H1 (cell line): ENCODE measurements around the gene KDR. TPM values are rescaled to one million over a fixed set of nuclear protein-coding genes. Genes with fewer than 3 reads are reported as not detected.

Source experiments
- CTCF ChIA-PET: fragments of 300-600 bp; sonication (Branson Sonifier 250); formaldehyde crosslinking; loops from one replicate; lab custom pipeline; 2021; ENCODE audit not compliant: partially characterized antibody; lab: Charles Lee
- POLR2A ChIA-PET: fragments of 300-600 bp; sonication (Branson Sonifier 250); formaldehyde crosslinking; loops from one replicate; lab custom pipeline; 2021; ENCODE audit warnings: inconsistent platforms; ENCODE audit not compliant: partially characterized antibody; lab: Charles Lee
- DNase-seq, 2 experiments: peaks; one replicate each; pipeline versions ENCODE4 v3.0.0 to v3.0.0-alpha.2; 2010 to 2022; ENCODE audit warnings: low spot score in 2 of 2, low read depth in 1 of 2, mixed read lengths in 1 of 2
- FAIRE-seq: peaks from 2 replicates; lab custom pipeline; 2011; peaks lifted over from hg19 to GRCh38; lab: Jason Lieb, UNC
- H2AFZ ChIP-seq: 2 replicates; pipeline ENCODE4 v1.8.1; 2012; ENCODE audit warnings: low read length, inconsistent platforms
- H2AK5ac ChIP-seq: 2 replicates; pipeline ENCODE4 v1.6.1; 2013; ENCODE audit warnings: low read depth, low read length
- H2BK120ac ChIP-seq: replicated peaks from 2 replicates; pipeline ENCODE3; 2013; ENCODE audit warnings: low read depth, low read length, inconsistent platforms
- H2BK12ac ChIP-seq: 2 replicates; pipeline ENCODE4 v1.6.1; 2013; ENCODE audit warnings: low read depth, low read length
- H2BK15ac ChIP-seq: 2 replicates; pipeline ENCODE4 v1.6.1; 2013; ENCODE audit warnings: low read length
- H2BK20ac ChIP-seq: 2 replicates; pipeline ENCODE4 v1.6.1; 2013; ENCODE audit warnings: low read length
- H2BK5ac ChIP-seq: 2 replicates; pipeline ENCODE4 v1.6.1; 2013; ENCODE audit warnings: low read depth, low read length
- H3K14ac ChIP-seq: 2 replicates; pipeline ENCODE4 v1.6.1; 2013; ENCODE audit warnings: inconsistent platforms; ENCODE audit not compliant: insufficient read length
- H3K18ac ChIP-seq: 2 replicates; pipeline ENCODE4 v1.6.1; 2013; ENCODE audit warnings: low read length; ENCODE audit errors: extremely low read depth
- H3K23ac ChIP-seq: 2 replicates; pipeline ENCODE4 v1.6.1; 2013; ENCODE audit warnings: inconsistent platforms; ENCODE audit not compliant: insufficient read length
- H3K23me2 ChIP-seq: 2 replicates; pipeline ENCODE4 v1.6.1; 2013; ENCODE audit warnings: low read depth, low read length
- H3K27ac ChIP-seq: 2 replicates; pipeline ENCODE4 v1.6.1; 2011; ENCODE audit warnings: low read depth, low read length, inconsistent platforms
- H3K27me3 ChIP-seq, 4 experiments: replicated peaks in 1 of 4; 1 replicate in 1 of 4; 2 replicates in 3 of 4; pipeline versions ENCODE4 v1.6.1 to v1.8.1; 2011 to 2013; ENCODE audit warnings: low read length in 3 of 4, mild to moderate bottlenecking in 3 of 4, inconsistent platforms in 2 of 4, mixed read lengths in 2 of 4, moderate library complexity in 1 of 4; ENCODE audit not compliant: control insufficient read depth in 3 of 4, insufficient read depth in 3 of 4; ENCODE audit errors: extremely low read depth in 1 of 4
- H3K36me3 ChIP-seq, 4 experiments: 2 replicates each; pipeline versions ENCODE4 v1.6.1 to v1.8.1; 2011 to 2013; ENCODE audit warnings: mild to moderate bottlenecking in 4 of 4, low read length in 3 of 4, moderate library complexity in 2 of 4, control low read depth in 1 of 4, inconsistent platforms in 1 of 4; ENCODE audit not compliant: insufficient read depth in 4 of 4, control insufficient read depth in 2 of 4
- H3K4ac ChIP-seq: replicated peaks from 2 replicates; pipeline ENCODE3; 2013; ENCODE audit warnings: low read length, low read depth, mixed read lengths, inconsistent platforms; ENCODE audit not compliant: insufficient read length
- H3K4me1 ChIP-seq, 4 experiments: replicated peaks in 1 of 4; 1 replicate in 1 of 4; 2 replicates in 3 of 4; pipeline versions ENCODE4 v1.6.1 to v1.8.1; 2011 to 2013; ENCODE audit warnings: low read length in 3 of 4, inconsistent platforms in 2 of 4, mixed read lengths in 1 of 4; ENCODE audit not compliant: insufficient read depth in 4 of 4, control insufficient read depth in 3 of 4
- H3K4me2 ChIP-seq, 2 experiments: 2 replicates each; pipeline versions ENCODE4 v1.6.1 to v1.8.1; 2011 to 2013; ENCODE audit warnings: low read depth in 2 of 2, low read length in 2 of 2, control low read depth in 1 of 2, inconsistent platforms in 1 of 2, mild to moderate bottlenecking in 1 of 2; ENCODE audit not compliant: insufficient read depth in 1 of 2
- H3K4me3 ChIP-seq, 4 experiments: fragments of 200-600, 300-600 bp in 1 of 4; sonication (generic), shearing (Covaris generic), sonication (Bioruptor Twin) in 1 of 4; 2 replicates each; pipeline versions ENCODE4 v1.5.1 to v1.8.1; 2011 to 2016; ENCODE audit warnings: low read length in 4 of 4, low read depth in 3 of 4, control low read depth in 2 of 4, inconsistent platforms in 2 of 4, mild to moderate bottlenecking in 2 of 4, mixed read lengths in 1 of 4, moderate library complexity in 1 of 4; ENCODE audit not compliant: insufficient read depth in 2 of 4; ENCODE audit errors: extremely low read depth in 1 of 4
- H3K56ac ChIP-seq: replicated peaks from 2 replicates; pipeline ENCODE3; 2013; ENCODE audit warnings: low read depth, mild to moderate bottlenecking, mixed read lengths, low read length, inconsistent platforms; ENCODE audit not compliant: insufficient read length
- H3K79me1 ChIP-seq: 2 replicates; pipeline ENCODE4 v1.6.1; 2013; ENCODE audit warnings: low read depth, low read length, control low read depth
- H3K79me2 ChIP-seq, 2 experiments: 2 replicates each; pipeline versions ENCODE4 v1.6.1 to v1.8.1; 2012 to 2013; ENCODE audit warnings: low read length in 2 of 2, mild to moderate bottlenecking in 2 of 2, inconsistent platforms in 1 of 2; ENCODE audit not compliant: insufficient read depth in 2 of 2, control insufficient read depth in 1 of 2
- H3K9ac ChIP-seq, 4 experiments: replicated peaks in 1 of 4; 1 replicate in 1 of 4; 2 replicates in 3 of 4; pipeline versions ENCODE4 v1.6.1 to v1.8.1; 2011 to 2013; ENCODE audit warnings: low read depth in 3 of 4, low read length in 3 of 4, control low read depth in 2 of 4, mild to moderate bottlenecking in 2 of 4, moderate library complexity in 2 of 4, inconsistent platforms in 1 of 4; ENCODE audit errors: extremely low read depth in 1 of 4
- H3K9me3 ChIP-seq, 2 experiments: 2 replicates each; pipeline versions ENCODE4 v1.6.1 to v1.8.1; 2012 to 2013; ENCODE audit warnings: mild to moderate bottlenecking in 2 of 2, moderate library complexity in 2 of 2, control low read depth in 1 of 2, inconsistent platforms in 1 of 2, low read depth in 1 of 2, low read length in 1 of 2, mixed read lengths in 1 of 2; ENCODE audit not compliant: insufficient read depth in 2 of 2
- H4K20me1 ChIP-seq, 2 experiments: replicated peaks in 1 of 2; 2 replicates each; pipeline versions ENCODE3 to v1.8.1; 2011 to 2013; ENCODE audit warnings: inconsistent platforms in 2 of 2, low read length in 2 of 2, mild to moderate bottlenecking in 1 of 2; ENCODE audit not compliant: insufficient read depth in 2 of 2, control insufficient read depth in 1 of 2
- H4K5ac ChIP-seq: 2 replicates; pipeline ENCODE4 v1.6.1; 2013; ENCODE audit warnings: low read length, low read depth, mixed read lengths, inconsistent platforms; ENCODE audit not compliant: insufficient read length
- H4K8ac ChIP-seq: 2 replicates; pipeline ENCODE4 v1.8.0; 2013; ENCODE audit warnings: mild to moderate bottlenecking, moderate library complexity, low read length, inconsistent platforms; ENCODE audit not compliant: insufficient read depth; ENCODE audit errors: extremely low read depth
- H4K91ac ChIP-seq: replicated peaks from 2 replicates; pipeline ENCODE3; 2013; ENCODE audit warnings: low read length, mixed read lengths, inconsistent platforms; ENCODE audit not compliant: insufficient read length
- BCL11A ChIP-seq, 2 experiments: IDR thresholded peaks; one replicate each; pipeline ENCODE4 v1.6.1; 2011; ENCODE audit warnings: low read depth in 2 of 2, low read length in 2 of 2, mild to moderate bottlenecking in 2 of 2
- BRCA1 ChIP-seq: IDR thresholded peaks from 2 replicates; pipeline ENCODE4 v1.6.1; 2012; ENCODE audit warnings: low read depth, low read length, improper control_type of control experiment
- CEBPB ChIP-seq: IDR thresholded peaks from 2 replicates; pipeline ENCODE4 v1.6.1; 2012; ENCODE audit warnings: low read depth, low read length
- YY1 ChIP-seq: IDR thresholded peaks from 2 replicates; pipeline ENCODE4 v1.6.1; 2011; ENCODE audit warnings: low read depth, mild to moderate bottlenecking, low read length
- WGBS, 2 experiments: shearing (Covaris generic) in 1 of 2; methylation state at CpG; one replicate each; pipeline versions ENCODE4 v1.1.6 to v1.1.7; 2013 to 2015; ENCODE audit warnings: low lambda C conversion rate in 2 of 2, mixed read lengths in 2 of 2, inconsistent platforms in 1 of 2, low coverage in 1 of 2, missing lambda C conversion rate in 1 of 2; ENCODE audit not compliant: insufficient replicate concordance in 2 of 2, insufficient coverage in 1 of 2, insufficient read length in 1 of 2; ENCODE audit errors: extremely low coverage in 1 of 2, missing lambda C conversion rate in 1 of 2; 5-methylcytosine and 5-hydroxymethylcytosine counted together
- polyA plus RNA-seq, 7 experiments: library from polyadenylated mRNA; depleted of rRNA in 3 of 7; stranded (reverse) in 5 of 7; unstranded in 2 of 7; fragments of >200 nt in 5 of 7; fragments of 200-250 nt in 2 of 7; gene quantifications; 1 replicate in 5 of 7; 2 replicates in 1 of 7; 4 replicates in 1 of 7; pipeline versions ENCODE4 v1.2.1 to v1.2.3, GENCODE V29; 2011 to 2013; ENCODE audit warnings: missing spikeins in 2 of 7, mixed read lengths in 2 of 7
- total RNA-seq: library from RNA; stranded (reverse); fragmentation: NEBNext Ultra II Directional; extraction: Animal tissue kit (Norgen Biotek cat#: 25700); gene quantifications from 2 replicates; pipeline ENCODE4 v1.2.1, GENCODE V29; 2021

Gene KDR
- total and polyA plus RNA-seq, 2 of the 8 experiments (the other 6 are each of a cell fraction or from before 2014, with no cell fraction given): 69.3 to 106 TPM

- no peak overlapping the region for H2BK120ac ChIP-seq
- no peak overlapping the region for H2BK12ac ChIP-seq
- H3K4me2 ChIP-seq: no peak overlapping the region
- no peak overlapping the region for H2AFZ ChIP-seq
- H3K9me3 ChIP-seq: no peaks in the 10 kb centered on the region
- no peak overlapping the region for H3K27ac ChIP-seq
- no peaks in the 10 kb centered on the region for H3K79me1 ChIP-seq
- no peak overlapping the region for H3K23ac ChIP-seq
- no peak overlapping the region for H3K18ac ChIP-seq
- no peak overlapping the region for H3K56ac ChIP-seq
- ChIA-PET CTCF (no interaction called here), POLR2A (no interaction called here)
- no peak overlapping the region for H2BK20ac ChIP-seq
- peaks cover 0 to 11% of the 10 kb centered on the region in 2 experiments; a peak in 2 of 4 replicates for H3K79me2 ChIP-seq
- no peak overlapping the region for H3K9ac ChIP-seq
- H4K5ac ChIP-seq: no peak overlapping the region
- no peak overlapping the region for H3K4ac ChIP-seq
- no peaks in the 10 kb centered on the region for H4K20me1 ChIP-seq
- H3K4me3 ChIP-seq: no peak overlapping the region
- 0 out of 7 replicates have a peak, but pooled peaks cover 0 to 3% (median 0%) of the 10 kb centered on the region in 4 experiments for H3K4me1 ChIP-seq
- H3K23me2 ChIP-seq: no peaks in the 10 kb centered on the region; the same call in 1 of the 2 replicates
- H2BK15ac ChIP-seq: no peak overlapping the region
- peaks cover 31 to 93% (median 67%) of the 10 kb centered on the region in 4 experiments for H3K36me3 ChIP-seq
- 100% methylated on average over 1 of the region's 1 CpG; no CpG with 5 or more reads in 1 of the 2 experiments for WGBS, 2 experiments
- H3K14ac ChIP-seq: no peak overlapping the region
- H2AK5ac ChIP-seq: no peak overlapping the region
- DNase-seq (no peak), FAIRE-seq (no peak)
- no peak overlapping the region for H4K91ac ChIP-seq
- no peak overlapping the region for H4K8ac ChIP-seq
- H3K27me3 ChIP-seq: peaks cover 0 to 1% (median 0%) of the 10 kb centered on the region in 4 experiments; a peak in 1 of 7 replicates
- no peak overlapping the region for H2BK5ac ChIP-seq
- TF ChIP-seq YY1 (no peak), BRCA1 (no peak), BCL11A (IDR thresholded peaks at IDR 0.05; ENCODE audit: low read depth in 2 of 2, low read length in 2 of 2) (no peak), CEBPB (no peak)
Observed at GRCh38 chr4:55111601-55112000, 13.8 kb downstream of the KDR start.
